Activated CD8-positive, alpha-beta T cell treated with anti-CD3 and anti-CD28 coated beads, Interleukin-2, amount 10 ng/mL, durations not matched to agents 7 days and 5 days (primary cell): ENCODE measurements around the gene COL27A1. TPM values are rescaled to one million over a fixed set of nuclear protein-coding genes. Genes with fewer than 3 reads are reported as not detected.
"Not testable (repeated sequence)": the region's sequence is repeated elsewhere in the genome, so short reads cannot be mapped to it uniquely, and the experiment has no call there.

Experiments used
- ATAC-seq: fragments of 150-1000 bp; cut with Tn5 transposase; one replicate; pipeline ENCODE4 v1.10.0; 2021; ENCODE audit warnings: moderate library complexity
- CTCF ChIA-PET: fragments of 350-600 bp; sonication (Branson Sonifier 250); formaldehyde crosslinking; loops from one replicate; lab custom pipeline; 2021; ENCODE audit warnings: antibody characterized with exemption; lab: Charles Lee
- POLR2A ChIA-PET: fragments of 350-600 bp; sonication (Branson Sonifier 250); formaldehyde crosslinking; loops from one replicate; lab custom pipeline; 2021; ENCODE audit warnings: antibody characterized with exemption; lab: Charles Lee
- DNase-seq: peaks from one replicate; pipeline ENCODE4 v3.0.0-alpha.2; 2020
- H3K27ac Mint-ChIP-seq: one replicate; pipeline ENCODE4 v1.8.0; 2021; ENCODE audit warnings: mild to moderate bottlenecking, mixed read lengths
- H3K27me3 Mint-ChIP-seq: one replicate; pipeline ENCODE4 v1.8.0; 2021; ENCODE audit warnings: low read depth, mixed read lengths
- H3K36me3 Mint-ChIP-seq: one replicate; pipeline ENCODE4 v1.8.0; 2021; ENCODE audit warnings: low read depth, mixed read lengths
- H3K4me1 Mint-ChIP-seq: one replicate; pipeline ENCODE4 v1.8.0; 2021; ENCODE audit warnings: low read depth, mixed read lengths
- H3K4me3 Mint-ChIP-seq: one replicate; pipeline ENCODE4 v1.8.0; 2021; ENCODE audit warnings: mild to moderate bottlenecking, mixed read lengths
- H3K9me3 Mint-ChIP-seq: one replicate; pipeline ENCODE4 v1.8.0; 2022; ENCODE audit warnings: mixed read lengths; ENCODE audit not compliant: insufficient read depth
- total RNA-seq, 2 experiments: library from RNA; stranded (reverse); gene quantifications; one replicate each; pipeline ENCODE4 v1.2.3, GENCODE V29; 2021

Gene COL27A1
- total RNA-seq, 2 experiments from 2014 or later, result 0.47 to 0.99 TPM

GRCh38 chr9:114331229-114332195 is 176.2 kb downstream of the COL27A1 start:
- H3K9me3 Mint-ChIP-seq, H3K27me3 Mint-ChIP-seq, H3K4me1 Mint-ChIP-seq, DNase-seq, CTCF ChIA-PET: not testable (repeated sequence)
- peak; percentile 12 for ATAC-seq
- peak overlapping the region; percentile 22 for H3K4me3 Mint-ChIP-seq
- H3K27ac Mint-ChIP-seq, result peak overlapping the region; percentile 72
- POLR2A ChIA-PET, result interaction anchor here (0.9 kb wide), 1 partner anchor 11 kb away, joined by 3 read pairs; no protein-coding TSS in a partner anchor
- peaks cover 21% of the 10 kb centered on the region for H3K36me3 Mint-ChIP-seq

DNA sequence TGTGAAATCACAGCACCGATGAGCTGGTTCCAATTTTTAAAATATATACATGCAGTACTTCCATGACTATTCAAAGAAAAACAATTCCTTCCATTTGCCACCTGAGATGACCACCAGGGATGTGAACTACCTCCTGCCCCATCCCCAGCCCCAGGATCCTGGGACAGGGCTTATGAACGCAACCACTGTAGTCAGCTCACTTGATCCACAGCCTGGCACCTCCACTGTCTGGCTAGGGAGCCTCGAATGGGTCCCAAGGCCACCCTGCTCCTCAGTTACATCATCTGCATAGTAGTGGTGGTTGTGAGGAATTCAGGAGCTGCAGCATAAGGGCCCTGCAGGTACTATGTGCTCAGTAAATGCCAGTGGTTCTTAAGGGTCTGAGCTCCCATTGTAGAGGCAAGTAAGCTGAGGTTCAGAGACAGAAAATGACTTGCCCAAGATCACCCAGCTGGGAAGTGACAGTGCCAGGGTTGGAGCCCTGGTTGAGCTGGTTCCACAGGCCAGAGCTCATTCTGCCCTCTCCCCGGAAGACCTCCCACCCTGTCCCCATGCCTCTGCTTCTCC is 177.2 kb downstream of the COL27A1 start:
- H3K9me3 Mint-ChIP-seq, H3K27me3 Mint-ChIP-seq, CTCF ChIA-PET, DNase-seq, ATAC-seq, H3K4me1 Mint-ChIP-seq: not testable (repeated sequence)
- H3K4me3 Mint-ChIP-seq, result peak overlapping the region; percentile 15
- POLR2A ChIA-PET, result interaction anchor here (0.6 to 0.9 kb wide), 2 partner anchors 9 to 321 kb away, joined by 3 to 4 read pairs; no protein-coding TSS in a partner anchor
- peak overlapping the region; percentile 61 for H3K27ac Mint-ChIP-seq
- H3K36me3 Mint-ChIP-seq, result peaks cover 30% of the 10 kb centered on the region

GRCh38 chr9:114333718-114334117 is 178.4 kb downstream of the COL27A1 start:
- CTCF ChIA-PET, H3K27ac Mint-ChIP-seq, ATAC-seq, DNase-seq, H3K4me1 Mint-ChIP-seq, POLR2A ChIA-PET, H3K4me3 Mint-ChIP-seq, H3K27me3 Mint-ChIP-seq, H3K9me3 Mint-ChIP-seq: not testable (repeated sequence)
- peaks cover 40% of the 10 kb centered on the region for H3K36me3 Mint-ChIP-seq

GRCh38 chr9:114334490-114334889 is 179.2 kb downstream of the COL27A1 start:
- Mint-ChIP-seq H3K27ac (peak overlapping the region; percentile 40), H3K36me3 (peaks cover 48% of the 10 kb centered on the region), H3K9me3 (no peaks in the 10 kb centered on the region), H3K27me3 (no peaks in the 10 kb centered on the region), H3K4me3 (no peak overlapping the region), H3K4me1 (peaks cover 10% of the 10 kb centered on the region)
- ATAC-seq (no peak), DNase-seq (no peak)
- ChIA-PET POLR2A (no interaction called here), CTCF (no interaction called here)

DNA sequence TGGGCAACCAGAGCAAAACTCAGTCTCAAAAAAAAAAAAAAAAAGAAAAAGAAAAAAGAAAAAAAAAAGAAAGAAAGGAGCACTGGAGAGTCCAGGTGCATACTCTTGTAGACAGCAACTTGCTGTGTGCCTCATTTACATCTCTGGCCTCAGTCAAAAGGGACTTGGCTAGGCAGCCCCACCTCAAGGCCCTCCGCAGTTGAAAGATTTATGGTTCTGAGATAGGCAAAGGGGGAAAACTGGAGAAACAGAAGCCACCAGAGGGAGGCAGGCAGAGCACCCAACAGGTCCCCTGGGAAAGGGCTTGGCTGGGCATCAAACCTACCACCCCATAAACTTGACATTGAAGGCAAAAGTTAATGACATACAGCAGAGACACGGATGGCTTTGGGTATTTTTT is 180.4 kb downstream of the COL27A1 start:
- Mint-ChIP-seq H3K4me3 (no peak overlapping the region), H3K9me3 (no peaks in the 10 kb centered on the region), H3K4me1 (peaks cover 19% of the 10 kb centered on the region), H3K36me3 (peaks cover 59% of the 10 kb centered on the region), H3K27me3 (no peaks in the 10 kb centered on the region), H3K27ac (no peak overlapping the region)
- DNase-seq, result no peak
- POLR2A ChIA-PET, result no interaction called here
- ATAC-seq, result no peak
- CTCF ChIA-PET, result no interaction called here

GRCh38 chr9:114336157-114336556 is 180.8 kb downstream of the COL27A1 start:
- Mint-ChIP-seq H3K9me3 (no peaks in the 10 kb centered on the region), H3K4me3 (no peak overlapping the region), H3K27me3 (no peaks in the 10 kb centered on the region), H3K36me3 (peaks cover 62% of the 10 kb centered on the region), H3K4me1 (peaks cover 20% of the 10 kb centered on the region), H3K27ac (no peak overlapping the region)
- DNase-seq (no peak), ATAC-seq (no peak)
- ChIA-PET CTCF (interaction anchor here (1.0 to 1.1 kb wide), 2 partner anchors 14 to 70 kb away, joined by 3 read pairs; no protein-coding TSS in a partner anchor), POLR2A (no interaction called here)

GRCh38 chr9:114336699-114337395 is 181.5 kb downstream of the COL27A1 start:
- H3K4me3 Mint-ChIP-seq, result no peak overlapping the region
- no peak overlapping the region for H3K27ac Mint-ChIP-seq
- no peaks in the 10 kb centered on the region for H3K27me3 Mint-ChIP-seq
- H3K4me1 Mint-ChIP-seq, result peaks cover 25% of the 10 kb centered on the region
- H3K36me3 Mint-ChIP-seq, result peaks cover 69% of the 10 kb centered on the region
- CTCF ChIA-PET, result interaction anchor here (1.0 to 5.7 kb wide), 3 partner anchors 13 to 69 kb away, joined by 3 to 46 read pairs (median 3); partner anchors contain the start of gene AKNA
- no peak for DNase-seq
- POLR2A ChIA-PET, result no interaction called here
- H3K9me3 Mint-ChIP-seq, result no peaks in the 10 kb centered on the region
- ATAC-seq, result no peak

GRCh38 chr9:114338187-114338586 is 182.8 kb downstream of the COL27A1 start:
- Mint-ChIP-seq H3K27ac (no peak overlapping the region), H3K36me3 (peaks cover 78% of the 10 kb centered on the region), H3K4me1 (peaks cover 33% of the 10 kb centered on the region), H3K4me3 (no peak overlapping the region), H3K9me3 (no peaks in the 10 kb centered on the region), H3K27me3 (no peaks in the 10 kb centered on the region)
- DNase-seq, result no peak
- no peak for ATAC-seq
- ChIA-PET CTCF (interaction anchor here (0.6 to 5.7 kb wide), 9 partner anchors 9 to 315 kb away, joined by 3 to 46 read pairs (median 4); partner anchors contain the start of gene AKNA), POLR2A (interaction anchor here (0.8 kb wide), 1 partner anchor 50 kb away, joined by 3 read pairs; the partner anchor contains the start of gene AKNA)

DNA sequence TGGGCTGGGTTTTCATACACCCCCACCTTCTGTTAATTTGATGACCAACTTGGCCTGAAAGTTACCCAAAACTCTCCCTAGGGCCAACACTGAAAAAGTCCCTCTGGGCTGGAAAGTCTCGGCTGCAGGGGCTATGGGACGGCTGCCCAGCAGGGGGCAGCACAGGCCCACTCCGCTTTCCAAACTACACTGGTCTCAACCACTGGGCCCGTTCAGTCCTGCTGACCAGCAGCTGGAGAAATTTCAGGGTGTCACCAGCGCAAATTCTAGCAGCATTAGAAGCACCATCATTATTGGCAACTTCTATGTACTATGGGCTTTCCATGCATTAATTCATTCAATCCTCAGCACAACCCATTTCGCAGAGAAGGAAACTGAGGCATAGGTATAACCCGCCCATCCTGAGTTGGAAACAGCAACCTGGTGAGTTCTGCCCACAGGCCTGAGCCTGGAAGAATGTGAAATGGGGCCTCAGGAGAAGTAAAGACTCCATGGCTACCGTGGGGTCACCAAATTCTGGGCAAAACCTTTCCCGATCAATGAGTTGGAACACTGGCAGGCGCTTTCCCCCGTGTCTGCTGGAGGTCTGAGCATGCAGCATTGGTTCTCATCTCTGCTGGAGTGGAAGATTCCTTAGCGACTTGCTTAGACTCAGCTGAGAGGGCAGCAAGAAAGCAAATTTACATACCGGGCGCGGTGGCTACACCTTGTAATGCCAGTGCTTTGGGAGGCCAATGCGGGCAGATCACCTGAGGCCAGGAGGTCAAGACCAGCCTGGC is 184.0 kb downstream of the COL27A1 start:
- ChIA-PET CTCF (interaction anchor here (0.8 to 5.7 kb wide), 17 partner anchors 11 to 314 kb away, joined by 3 to 46 read pairs (median 4); partner anchors contain the start of gene AKNA), POLR2A (interaction anchor here (1.7 kb wide), 1 partner anchor 46 kb away, joined by 7 read pairs; no protein-coding TSS in a partner anchor)
- Mint-ChIP-seq H3K27me3 (no peaks in the 10 kb centered on the region), H3K4me3 (no peak overlapping the region), H3K4me1 (peaks cover 43% of the 10 kb centered on the region), H3K36me3 (peaks cover 88% of the 10 kb centered on the region), H3K9me3 (no peaks in the 10 kb centered on the region), H3K27ac (peak overlapping the region; percentile 43)
- ATAC-seq, result peak; percentile 46
- DNase-seq, result peak; percentile 64

GRCh38 chr9:114341152-114341830 is 186.0 kb downstream of the COL27A1 start:
- ATAC-seq (no peak), DNase-seq (no peak)
- ChIA-PET CTCF (interaction anchor here (1.0 to 5.7 kb wide), 2 partner anchors 47 to 165 kb away, joined by 3 to 46 read pairs; partner anchors contain the start of gene AKNA), POLR2A (interaction anchor here (1.0 to 1.3 kb wide), 2 partner anchors 9 to 44 kb away, joined by 3 read pairs; no protein-coding TSS in a partner anchor)
- H3K27ac Mint-ChIP-seq, result peak overlapping the region; percentile 51
- H3K4me1 Mint-ChIP-seq, result peaks cover 46% of the 10 kb centered on the region
- peaks cover 90% of the 10 kb centered on the region for H3K36me3 Mint-ChIP-seq
- no peak overlapping the region for H3K4me3 Mint-ChIP-seq
- H3K27me3 Mint-ChIP-seq, result no peaks in the 10 kb centered on the region
- H3K9me3 Mint-ChIP-seq, result no peaks in the 10 kb centered on the region
